GM19467 (cell line): ENCODE measurements around the gene OGN.
"Not testable (repeated sequence)": the region's sequence is repeated elsewhere in the genome, so short reads cannot be mapped to it uniquely, and the experiment has no call there.

Experiments
- ATAC-seq: cut with Tn5 transposase; IDR thresholded peaks from one replicate; pipeline ENCODE4 v1.9.1; 2021; ENCODE audit warnings: mild to moderate bottlenecking, moderate library complexity; ENCODE audit not compliant: unreplicated experiment

Gene OGN

GRCh38 chr9:92404042-92404836 lies at the start of gene OGN:
TSS of gene OGN (minus strand) at chr9:92404578. CDS start at chr9:92403407, 1,171 bp downstream.
- no peak for ATAC-seq

GRCh38 chr9:92446536-92446935 lies 42.2 kb upstream of the OGN start:
- ATAC-seq: no peak

GRCh38 chr9:92444841-92445240 lies 40.5 kb upstream of the OGN start:
- no peak for ATAC-seq

- no peak for ATAC-seq
These were observed 36.3 kb upstream of the OGN start for GRCh38 chr9:92440751-92441046.

- no peak for ATAC-seq
These were observed 35.8 kb upstream of the OGN start for GRCh38 chr9:92439921-92440750.

GRCh38 chr9:92438900-92439526 lies 34.6 kb upstream of the OGN start:
- no peak for ATAC-seq

GRCh38 chr9:92435263-92435662 lies 30.9 kb upstream of the OGN start:
- no peak for ATAC-seq

GRCh38 chr9:92432972-92433548 lies 28.7 kb upstream of the OGN start:
- no peak for ATAC-seq

GRCh38 chr9:92432350-92432749 lies 28.0 kb upstream of the OGN start:
- ATAC-seq: no peak

- no peak for ATAC-seq
These were observed 25.5 kb upstream of the OGN start for GRCh38 chr9:92429836-92430235.

GRCh38 chr9:92426501-92427145 lies 22.2 kb upstream of the OGN start:
- ATAC-seq: no peak

GRCh38 chr9:92425474-92425873 lies 21.1 kb upstream of the OGN start:
- ATAC-seq: no peak

GRCh38 chr9:92424340-92424739 lies 20.0 kb upstream of the OGN start, which contains the start of gene OMD:
TSS of gene OMD (minus strand) at chr9:92424471. CDS start at chr9:92417558, 6,913 bp downstream.
- ATAC-seq: no peak

GRCh38 chr9:92423612-92424011 lies 19.2 kb upstream of the OGN start:
- ATAC-seq: no peak

GRCh38 chr9:92422611-92423338 lies 18.4 kb upstream of the OGN start:
- ATAC-seq: no peak

GRCh38 chr9:92414566-92414965 lies 10.2 kb upstream of the OGN start:
- ATAC-seq: no peak

GRCh38 chr9:92411157-92411556 lies 6.8 kb upstream of the OGN start:
- ATAC-seq: not testable (repeated sequence)

- no peak for ATAC-seq
These were observed 4.5 kb upstream of the OGN start for GRCh38 chr9:92408747-92409478.

- ATAC-seq: no peak
These were observed 3.4 kb upstream of the OGN start for GRCh38 chr9:92407818-92408217.

GRCh38 chr9:92406477-92406876 lies 2.1 kb upstream of the OGN start:
- ATAC-seq: no peak
